ENCODE data around the gene FBXL2. TPM values are rescaled to one million over a fixed set of nuclear protein-coding genes. Genes with fewer than 3 reads are reported as not detected.

The FBXL2 gene
- total and polyA plus RNA-seq, 2 of the 4 experiments (the other 2 are of a cell fraction): 15.8 to 21.0 TPM

DNA sequence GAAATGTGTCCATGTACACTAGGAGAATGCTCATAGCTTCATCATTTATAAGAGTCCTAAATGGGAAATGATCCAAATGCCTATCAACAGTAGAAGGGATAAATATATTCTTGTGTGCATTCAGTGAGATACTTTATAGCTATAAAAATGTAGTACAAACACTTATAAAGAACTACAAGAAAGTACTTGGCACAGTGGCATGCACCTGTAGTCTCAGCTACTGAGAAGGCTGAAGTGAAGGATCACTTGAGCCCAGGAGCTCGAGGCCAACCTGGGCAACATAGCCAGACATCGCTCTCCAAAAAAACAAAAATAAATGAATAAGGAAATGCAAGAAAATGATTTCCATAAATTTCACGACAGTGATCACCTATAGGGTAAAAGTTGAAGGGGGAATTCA, 3.6 kb upstream of the FBXL2 start:
- Histone ChIP-seq H3K4ac (ENCODE audit: low read depth, low read length) (no peak overlapping the region), H3K56ac (ENCODE audit: extremely low read depth, insufficient read depth, low read length) (no peak overlapping the region), H3K27me3 (ENCODE audit: control insufficient read depth, insufficient read depth, low read length) (no peaks in the 10 kb centered on the region), H3K27ac (ENCODE audit: insufficient read depth, low read length) (no peak overlapping the region), H3K4me2 (ENCODE audit: low read depth, low read length) (no peak overlapping the region), H2BK5ac (ENCODE audit: low read depth, low read length, poor library complexity, severe bottlenecking) (no peak overlapping the region), H3K36me3 (ENCODE audit: control insufficient read depth, insufficient read depth, low read length) (no peaks in the 10 kb centered on the region), H3K4me1 (ENCODE audit: control insufficient read depth, insufficient read depth, low read length) (peaks cover 2% of the 10 kb centered on the region; the same call in 1 of the 2 replicates), H3K18ac (ENCODE audit: low read depth, low read length) (no peak overlapping the region), H3K9me1 (ENCODE audit: insufficient read depth, low read length) (no peaks in the 10 kb centered on the region), H3K4me3 (ENCODE audit: insufficient read depth, low read depth, low read length) (no peak overlapping the region), H4K8ac (ENCODE audit: low read depth in 2 of 2, low read length in 2 of 2) (no peak overlapping the region), H4K5ac (ENCODE audit: low read depth, low read length) (no peak overlapping the region), H2AK5ac (ENCODE audit: low read depth, low read length) (no peak overlapping the region), H2BK120ac (ENCODE audit: low read depth, low read length) (no peak overlapping the region), H2AK9ac (replicated peaks; ENCODE audit: low read depth, low read length, poor library complexity) (no peak overlapping the region), H2BK20ac (ENCODE audit: low read depth, low read length) (no peak overlapping the region), H3K79me1 (ENCODE audit: low read depth in 1 of 2, low read length in 2 of 2) (peaks cover 6 to 7% of the 10 kb centered on the region in 2 experiments; a peak in 2 of 4 replicates), H2BK15ac (ENCODE audit: low read depth, low read length) (no peak overlapping the region), H3K9me3 (ENCODE audit: control insufficient read depth, insufficient read depth, low read length) (no peaks in the 10 kb centered on the region), H4K91ac (ENCODE audit: insufficient read depth, low read depth, low read length) (no peak overlapping the region), H3K14ac (replicated peaks; ENCODE audit: low read depth, low read length) (no peak overlapping the region), H4K20me1 (ENCODE audit: insufficient read depth, low read length) (no peaks in the 10 kb centered on the region), H2AFZ (replicated peaks; ENCODE audit: low read length, poor library complexity) (no peak overlapping the region), H3K9ac (ENCODE audit: low read depth, low read length) (no peak overlapping the region), H3K23ac (ENCODE audit: low read depth, low read length) (no peak overlapping the region)
- ATAC-seq (ENCODE audit: low read depth): no peak
- intact Hi-C loops (cut with micrococcal nuclease): no loop called here
- WGBS, 2 experiments (ENCODE audit: extremely low coverage in 2 of 2, insufficient read length in 1 of 2): no CpG with 5 or more reads among the region's 3 CpGs
- no peak for DNase-seq
- ChIA-PET CTCF (interaction anchor here (0.8 kb wide), 1 partner anchor 15 kb away, joined by 3 read pairs; no protein-coding TSS in a partner anchor), POLR2A (ENCODE audit: unreplicated experiment) (no interaction called here)
- BruUV-seq (replicated peaks): no TSS peak
- in situ Hi-C loops (cut with MboI; ENCODE audit: low sequenced_read_pairs): no loop called here
- TF ChIP-seq RAD21 (IDR thresholded peaks at IDR 0.05; ENCODE audit: low read length) (no peak), NFE2L2 (IDR thresholded peaks at IDR 0.05; ENCODE audit: low read depth, low read length) (no peak), CHD1 (IDR thresholded peaks at IDR 0.05; ENCODE audit: low read depth, low read length) (no peak), POLR2A (IDR thresholded peaks at IDR 0.05; ENCODE audit: low read depth, low read length) (no peak), RCOR1 (IDR thresholded peaks at IDR 0.05; ENCODE audit: insufficient replicate concordance, low read length) (no peak), MXI1 (IDR thresholded peaks at IDR 0.05; ENCODE audit: borderline replicate concordance, low read depth, low read length) (no peak), CEBPB (IDR thresholded peaks at IDR 0.05; ENCODE audit: low read depth, low read length) (no peak), USF2 (IDR thresholded peaks at IDR 0.05; ENCODE audit: low read depth, low read length) (no peak), BHLHE40 (IDR thresholded peaks at IDR 0.05; ENCODE audit: low read depth, low read length) (no peak), MAZ (IDR thresholded peaks at IDR 0.05; ENCODE audit: borderline replicate concordance, low read depth, low read length) (no peak)
- dilution Hi-C loops (cut with HindIII; ENCODE audit: low sequenced_read_pairs, unreplicated experiment): no loop called here
